ENCODE data around the gene IL21R. TPM values are rescaled to one million over a fixed set of nuclear protein-coding genes. Genes with fewer than 3 reads are reported as not detected.

Gene IL21R
- total RNA-seq, 1 donor, result 0.43 TPM

DNA sequence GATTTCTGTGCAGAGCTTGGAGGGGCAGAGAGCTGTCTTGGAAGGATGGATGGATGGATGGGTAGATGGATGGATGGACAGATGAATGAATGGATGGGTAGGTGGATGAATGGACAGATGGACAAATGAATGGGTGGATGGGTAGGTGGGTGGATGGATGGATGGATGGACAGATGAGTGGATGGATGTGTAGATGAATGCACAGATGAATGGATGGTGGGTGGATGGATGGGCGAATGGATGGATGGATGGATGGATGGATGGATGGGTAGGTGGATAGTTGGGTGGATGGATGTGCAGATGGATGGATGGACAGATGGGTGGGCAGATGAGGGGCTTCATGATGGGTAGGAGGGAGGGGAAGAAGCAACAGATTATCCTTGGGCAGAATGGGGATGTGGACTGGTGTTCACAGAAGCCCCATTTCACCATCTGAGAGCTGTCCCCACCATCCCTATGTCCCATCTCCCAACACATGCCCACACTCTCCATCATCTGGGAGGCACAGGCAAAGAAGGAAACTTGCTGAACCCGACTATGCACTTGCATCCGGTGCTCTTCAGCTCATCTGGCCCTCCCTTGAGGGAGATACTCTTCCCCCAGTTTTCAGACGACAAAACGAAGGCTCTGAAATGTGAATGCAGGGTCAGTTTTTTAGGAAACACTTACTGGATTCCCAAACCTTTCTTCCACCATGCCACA lies 57.2 kb downstream of the IL21R start:
- no peak for TF ChIP-seq CTCF (IDR thresholded peaks at IDR 0.05; ENCODE audit: insufficient read depth, low read depth, low read length)
- no peak for DNase-seq (ENCODE audit: low read depth)
- H3K4me3 ChIP-seq (ENCODE audit: low read depth, low read length), result no peak overlapping the region

DNA sequence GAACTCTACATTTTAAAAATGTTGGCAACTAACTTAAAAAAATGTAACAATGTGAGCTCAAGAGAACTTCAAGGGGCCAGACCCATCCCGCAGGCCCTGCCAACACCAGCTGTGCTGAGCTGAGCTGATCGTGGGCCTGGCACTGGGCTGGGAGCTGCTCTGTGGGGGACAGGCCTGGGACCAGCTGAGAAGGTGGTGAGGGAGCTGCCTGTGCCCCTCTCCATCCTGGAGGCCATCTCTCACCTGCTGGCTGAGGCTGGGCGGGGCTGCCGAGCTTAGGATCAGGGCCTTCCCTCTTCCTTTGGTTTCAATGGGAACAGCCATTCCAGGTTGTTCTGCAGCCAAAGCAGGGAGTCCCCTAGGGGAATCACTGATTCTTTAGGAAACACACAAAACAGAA lies 58.2 kb downstream of the IL21R start:
- no peak for DNase-seq (ENCODE audit: low read depth)
- no peak overlapping the region for H3K4me3 ChIP-seq (ENCODE audit: low read depth, low read length)
- TF ChIP-seq CTCF (IDR thresholded peaks at IDR 0.05; ENCODE audit: insufficient read depth, low read depth, low read length), result no peak

GRCh38 chr16:27460663-27461482 lies 58.9 kb downstream of the IL21R start:
- TF ChIP-seq CTCF (IDR thresholded peaks at IDR 0.05; ENCODE audit: insufficient read depth, low read depth, low read length), result no peak
- no peak overlapping the region for H3K4me3 ChIP-seq (ENCODE audit: low read depth, low read length)
- DNase-seq (ENCODE audit: low read depth), result no peak

DNA sequence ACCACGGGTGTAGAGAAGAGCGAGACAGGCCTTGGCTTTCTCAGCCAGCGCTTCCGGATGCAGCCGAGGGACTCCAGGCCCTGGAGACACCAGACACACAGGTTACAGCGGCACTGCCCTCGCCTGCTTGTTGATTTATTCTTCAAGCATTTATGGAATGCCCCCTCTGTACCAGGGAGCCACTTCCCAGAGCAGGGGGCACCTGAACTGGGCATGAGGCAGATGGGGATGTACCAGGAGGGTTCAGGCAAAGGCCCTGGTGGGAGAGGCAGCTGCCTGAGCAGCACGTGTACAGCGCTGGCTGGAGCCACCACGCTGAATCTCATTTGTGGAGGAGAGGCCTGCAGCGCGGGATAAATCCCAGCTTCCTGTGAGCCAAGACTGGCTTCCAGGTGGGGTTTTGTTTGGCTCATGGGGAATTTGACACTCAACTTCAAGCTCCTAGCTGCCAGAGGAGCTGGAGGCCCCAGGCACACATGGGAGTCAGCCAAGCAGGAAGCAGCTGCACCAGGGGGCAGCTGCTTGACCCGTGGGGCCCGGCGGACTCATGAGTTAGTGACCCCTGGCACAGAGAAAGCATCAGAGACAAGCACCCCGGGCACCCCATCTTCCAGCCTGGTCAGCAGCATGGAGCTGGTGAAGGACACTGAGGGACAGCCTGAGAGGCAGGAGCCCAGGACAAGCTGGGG lies 59.7 kb downstream of the IL21R start:
- no peak overlapping the region for H3K4me3 ChIP-seq (ENCODE audit: low read depth, low read length)
- TF ChIP-seq CTCF (IDR thresholded peaks at IDR 0.05; ENCODE audit: insufficient read depth, low read depth, low read length), result no peak
- peak; percentile 11 for DNase-seq (ENCODE audit: low read depth)

DNA sequence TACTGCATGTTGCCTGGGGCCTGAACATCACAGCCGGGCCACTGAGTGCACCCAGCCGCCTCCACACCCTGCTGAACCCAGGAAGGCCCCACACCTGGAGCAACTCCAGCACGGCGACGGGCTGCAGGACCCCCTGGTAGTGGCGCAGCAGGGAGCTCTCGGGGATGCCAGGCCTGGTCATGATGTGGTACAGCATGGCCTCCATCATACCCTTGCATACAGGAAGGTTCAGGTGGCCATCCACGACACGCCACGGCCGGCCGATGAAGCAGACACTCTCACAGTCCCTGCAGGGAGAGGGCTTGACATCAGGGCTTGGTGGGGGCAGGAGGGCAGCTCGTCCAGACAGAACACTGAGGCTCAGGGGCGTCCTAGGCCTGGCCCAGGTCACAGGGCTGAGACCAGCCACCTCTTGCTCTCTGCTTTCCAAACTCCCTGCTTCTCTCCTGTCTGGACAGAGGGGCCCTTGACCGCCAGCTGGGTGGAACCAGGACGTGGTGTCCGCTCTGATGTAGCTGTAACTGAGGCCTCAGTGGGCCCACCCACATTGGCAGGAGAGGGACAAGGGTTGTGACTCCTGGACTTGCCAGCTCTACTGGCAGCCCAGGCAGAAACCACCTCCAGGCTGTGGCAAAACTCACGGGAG lies 60.3 kb downstream of the IL21R start:
- TF ChIP-seq CTCF (IDR thresholded peaks at IDR 0.05; ENCODE audit: insufficient read depth, low read depth, low read length), result no peak
- no peak overlapping the region for H3K4me3 ChIP-seq (ENCODE audit: low read depth, low read length)
- DNase-seq (ENCODE audit: low read depth), result no peak

GRCh38 chr16:27462846-27463682 lies 61.1 kb downstream of the IL21R start:
- no peak overlapping the region for H3K4me3 ChIP-seq (ENCODE audit: low read depth, low read length)
- TF ChIP-seq CTCF (IDR thresholded peaks at IDR 0.05; ENCODE audit: insufficient read depth, low read depth, low read length), result no peak
- DNase-seq (ENCODE audit: low read depth), result no peak

Measured in fibroblast of villous mesenchyme (primary cell).